Caco-2 (cell line): ENCODE results near the gene BHMT. TPM values are rescaled to one million over a fixed set of nuclear protein-coding genes. Genes with fewer than 3 reads are reported as not detected.

Experiments used
- BruUV-seq: library from RNA; stranded (reverse); fragments of 400-500 nt; replicated peaks from 2 replicates; lab custom pipeline; 2021; lab: Mats Ljungman, UMichigan
- CTCF ChIA-PET: fragments of 300-600 bp; sonication (Branson Sonifier 250); formaldehyde crosslinking; loops from one replicate; lab custom pipeline; 2022; ENCODE audit warnings: antibody characterized with exemption; lab: Charles Lee
- POLR2A ChIA-PET: fragments of 300-600 bp; sonication (Branson Sonifier 250); formaldehyde crosslinking; loops from one replicate; lab custom pipeline; 2022; ENCODE audit warnings: antibody characterized with exemption; lab: Charles Lee
- DNase-seq, 2 experiments: peaks; one replicate each; pipeline versions ENCODE4 v3.0.0 to v3.0.0-alpha.2; 2020 to 2022
- H3K27me3 ChIP-seq: replicated peaks from 2 replicates; pipeline ENCODE4 v1.6.0; 2011; ENCODE audit warnings: low read length; ENCODE audit not compliant: control insufficient read depth, insufficient read depth
- H3K36me3 ChIP-seq: 2 replicates; pipeline ENCODE4 v1.5.1; 2011; ENCODE audit warnings: low read length; ENCODE audit not compliant: control insufficient read depth, insufficient read depth
- H3K4me1 ChIP-seq: fragments of 250-450 bp; sonication (Bioruptor Pico); 2 replicates; pipeline ENCODE4 v1.5.1; 2020; ENCODE audit warnings: mild to moderate bottlenecking
- H3K4me3 ChIP-seq: 2 replicates; pipeline ENCODE4 v1.5.1; 2011; ENCODE audit warnings: low read depth, mild to moderate bottlenecking, control low read depth, low read length
- H3K9me3 ChIP-seq: fragments of 250-450 bp; sonication (Bioruptor Pico); 2 replicates; pipeline ENCODE4 v1.5.1; 2020; ENCODE audit warnings: mild to moderate bottlenecking, moderate library complexity
- H3K27ac Mint-ChIP-seq: one replicate; pipeline ENCODE4 v1.8.0; 2022; ENCODE audit warnings: mixed read lengths; ENCODE audit not compliant: unreplicated experiment
- H3K27me3 Mint-ChIP-seq: one replicate; pipeline ENCODE4 v1.8.0; 2022; ENCODE audit warnings: mixed read lengths; ENCODE audit not compliant: insufficient read depth, unreplicated experiment
- H3K36me3 Mint-ChIP-seq: one replicate; pipeline ENCODE4 v1.8.0; 2022; ENCODE audit warnings: mild to moderate bottlenecking, mixed read lengths; ENCODE audit not compliant: insufficient read depth, unreplicated experiment
- H3K4me1 Mint-ChIP-seq: one replicate; pipeline ENCODE4 v1.8.0; 2022; ENCODE audit warnings: low read depth, mixed read lengths; ENCODE audit not compliant: unreplicated experiment
- H3K4me3 Mint-ChIP-seq: one replicate; pipeline ENCODE4 v1.8.0; 2022; ENCODE audit warnings: mild to moderate bottlenecking, moderate library complexity, mixed read lengths; ENCODE audit not compliant: unreplicated experiment
- H3K9me3 Mint-ChIP-seq: one replicate; pipeline ENCODE4 v1.8.0; 2022; ENCODE audit warnings: mixed read lengths; ENCODE audit not compliant: unreplicated experiment
- intact Hi-C: fragments of 100-400 bp; cut with micrococcal nuclease; formaldehyde crosslinking; loops from one replicate; pipeline ENCODE4 v1.10.0; 2022; ENCODE audit not compliant: unreplicated experiment
- total RNA-seq: library from RNA; stranded (reverse); gene quantifications from 2 replicates; pipeline ENCODE4 v1.2.3, GENCODE V29; 2022
- TF ChIP-seq, protein P1 (sequence below), 2 experiments: fragments of 200-600 bp in 1 of 2; IDR thresholded peaks; 1 replicate in 1 of 2; 2 replicates in 1 of 2; pipeline versions ENCODE4 v1.5.1 to v1.8.0; 2011 to 2022; ENCODE audit warnings: antibody characterized with exemption in 1 of 2, control low read depth in 1 of 2, inconsistent platforms in 1 of 2, low read depth in 1 of 2, low read length in 1 of 2, mild to moderate bottlenecking in 1 of 2, moderate library complexity in 1 of 2; ENCODE audit not compliant: insufficient read depth in 1 of 2, severe bottlenecking in 1 of 2, unreplicated experiment in 1 of 2

Gene BHMT
- total RNA-seq, 1 experiment from 2014 or later, result not detected

DNA sequence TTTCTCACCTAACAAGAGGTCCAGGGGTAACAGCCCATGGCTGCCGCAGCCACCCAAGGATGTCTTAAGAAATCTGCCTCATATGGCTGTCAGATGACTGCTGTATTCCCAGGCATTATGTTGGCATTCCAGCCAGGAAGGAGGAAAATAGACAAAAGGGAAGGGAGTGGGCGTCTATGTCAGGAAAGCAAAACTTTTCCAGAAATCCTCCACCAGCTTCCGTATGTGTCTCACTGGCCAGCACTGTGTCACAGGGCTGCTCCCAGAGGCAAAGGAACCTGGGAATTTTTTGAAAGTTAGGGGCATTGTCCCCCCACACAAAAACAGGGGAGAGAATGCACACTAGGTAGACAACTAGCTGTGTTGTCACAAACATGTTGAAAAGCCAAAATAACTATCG lies 34.8 kb upstream of the BHMT start:
- no peaks in the 10 kb centered on the region for H3K4me1 Mint-ChIP-seq
- H3K4me3 ChIP-seq, result no peak overlapping the region
- H3K9me3 ChIP-seq, result no peaks in the 10 kb centered on the region
- CTCF ChIA-PET, result no interaction called here
- H3K9me3 Mint-ChIP-seq, result no peaks in the 10 kb centered on the region
- no TSS peak for BruUV-seq
- H3K27ac Mint-ChIP-seq, result no peak overlapping the region
- TF ChIP-seq, protein P1, sequence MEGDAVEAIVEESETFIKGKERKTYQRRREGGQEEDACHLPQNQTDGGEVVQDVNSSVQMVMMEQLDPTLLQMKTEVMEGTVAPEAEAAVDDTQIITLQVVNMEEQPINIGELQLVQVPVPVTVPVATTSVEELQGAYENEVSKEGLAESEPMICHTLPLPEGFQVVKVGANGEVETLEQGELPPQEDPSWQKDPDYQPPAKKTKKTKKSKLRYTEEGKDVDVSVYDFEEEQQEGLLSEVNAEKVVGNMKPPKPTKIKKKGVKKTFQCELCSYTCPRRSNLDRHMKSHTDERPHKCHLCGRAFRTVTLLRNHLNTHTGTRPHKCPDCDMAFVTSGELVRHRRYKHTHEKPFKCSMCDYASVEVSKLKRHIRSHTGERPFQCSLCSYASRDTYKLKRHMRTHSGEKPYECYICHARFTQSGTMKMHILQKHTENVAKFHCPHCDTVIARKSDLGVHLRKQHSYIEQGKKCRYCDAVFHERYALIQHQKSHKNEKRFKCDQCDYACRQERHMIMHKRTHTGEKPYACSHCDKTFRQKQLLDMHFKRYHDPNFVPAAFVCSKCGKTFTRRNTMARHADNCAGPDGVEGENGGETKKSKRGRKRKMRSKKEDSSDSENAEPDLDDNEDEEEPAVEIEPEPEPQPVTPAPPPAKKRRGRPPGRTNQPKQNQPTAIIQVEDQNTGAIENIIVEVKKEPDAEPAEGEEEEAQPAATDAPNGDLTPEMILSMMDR (IDR thresholded peaks at IDR 0.05; ENCODE audit: insufficient read depth in 1 of 2, low read depth in 1 of 2, low read length in 1 of 2, severe bottlenecking in 1 of 2, unreplicated experiment in 1 of 2), result no peak
- no peak overlapping the region for H3K4me3 Mint-ChIP-seq
- intact Hi-C loops, result no loop called here
- H3K27me3 ChIP-seq, result no peaks in the 10 kb centered on the region
- DNase-seq, result no peak
- no peaks in the 10 kb centered on the region for H3K4me1 ChIP-seq
- H3K36me3 ChIP-seq, result no peaks in the 10 kb centered on the region
- POLR2A ChIA-PET, result no interaction called here
- H3K27me3 Mint-ChIP-seq, result peaks cover 5% of the 10 kb centered on the region
- no peaks in the 10 kb centered on the region for H3K36me3 Mint-ChIP-seq

DNA sequence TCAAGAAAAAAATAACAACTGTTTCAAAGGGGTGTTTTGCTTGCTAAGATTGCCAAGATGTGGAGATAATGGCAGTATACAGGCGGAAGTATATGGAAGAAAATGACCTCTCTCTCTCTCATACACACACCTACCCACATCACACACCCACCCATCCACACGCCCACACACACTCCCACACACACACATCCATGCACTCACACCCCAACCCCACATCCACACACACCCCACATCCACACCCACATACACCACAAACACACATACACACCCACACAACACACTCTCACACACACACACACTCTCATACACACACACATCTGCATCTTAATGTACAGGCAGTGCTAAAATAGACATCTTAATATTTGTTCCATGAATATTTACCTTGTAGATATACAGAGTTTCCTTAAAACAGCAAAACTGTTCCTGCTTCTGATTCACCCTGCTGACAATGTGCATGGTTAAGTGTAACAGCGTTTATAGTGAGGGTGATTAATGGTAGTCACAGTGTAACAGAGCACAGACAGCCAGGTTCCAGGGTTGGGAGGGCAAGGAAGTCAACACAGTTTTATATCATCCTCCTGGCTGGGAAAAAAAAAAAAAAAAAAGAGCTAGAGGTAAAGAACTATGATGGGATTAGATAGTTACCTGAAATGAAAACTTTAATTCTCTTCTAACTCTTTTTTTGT lies 33.8 kb upstream of the BHMT start:
- Histone ChIP-seq H3K4me3 (no peak overlapping the region), H3K27me3 (no peaks in the 10 kb centered on the region), H3K36me3 (no peaks in the 10 kb centered on the region), H3K9me3 (no peaks in the 10 kb centered on the region), H3K4me1 (no peaks in the 10 kb centered on the region)
- no TSS peak for BruUV-seq
- CTCF ChIA-PET, result no interaction called here
- Mint-ChIP-seq H3K27ac (no peak overlapping the region), H3K36me3 (no peaks in the 10 kb centered on the region), H3K9me3 (no peaks in the 10 kb centered on the region), H3K27me3 (peaks cover 5% of the 10 kb centered on the region), H3K4me1 (no peaks in the 10 kb centered on the region), H3K4me3 (no peak overlapping the region)
- POLR2A ChIA-PET, result interaction anchor here (0.6 kb wide), 1 partner anchor 1991 kb away, joined by 6 read pairs; no protein-coding TSS in a partner anchor
- no peak for DNase-seq
- intact Hi-C loops, result no loop called here
- TF ChIP-seq, protein P1 (IDR thresholded peaks at IDR 0.05; ENCODE audit: insufficient read depth in 1 of 2, low read depth in 1 of 2, low read length in 1 of 2, severe bottlenecking in 1 of 2, unreplicated experiment in 1 of 2), result no peak

DNA sequence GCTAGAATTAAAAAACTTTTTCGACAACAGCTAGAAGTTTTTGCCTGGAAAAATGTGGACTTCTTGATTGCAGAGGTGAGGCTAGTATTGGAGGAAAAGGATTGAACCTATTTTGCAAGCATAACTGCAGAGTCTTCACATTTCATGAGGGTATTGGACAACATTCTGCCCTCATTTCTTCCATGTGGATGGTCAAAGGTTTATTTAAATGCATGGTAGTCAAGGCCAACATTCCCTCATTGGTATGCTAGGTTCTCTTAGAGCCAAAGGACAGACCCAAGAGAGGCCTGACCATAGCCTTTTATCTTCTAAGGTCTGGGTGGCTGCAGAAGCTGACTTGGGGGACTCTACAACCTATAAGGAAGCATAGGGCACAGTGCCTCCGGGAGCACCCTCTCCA lies 30.8 kb upstream of the BHMT start:
- CTCF ChIA-PET, result no interaction called here
- Mint-ChIP-seq H3K27me3 (peaks cover 5% of the 10 kb centered on the region), H3K36me3 (no peaks in the 10 kb centered on the region), H3K4me3 (no peak overlapping the region), H3K27ac (no peak overlapping the region), H3K4me1 (no peaks in the 10 kb centered on the region), H3K9me3 (no peaks in the 10 kb centered on the region)
- Histone ChIP-seq H3K4me1 (no peaks in the 10 kb centered on the region), H3K9me3 (no peaks in the 10 kb centered on the region), H3K36me3 (no peaks in the 10 kb centered on the region), H3K4me3 (no peak overlapping the region), H3K27me3 (no peaks in the 10 kb centered on the region; the same call in 1 of the 2 replicates)
- TF ChIP-seq, protein P1 (IDR thresholded peaks at IDR 0.05; ENCODE audit: insufficient read depth in 1 of 2, low read depth in 1 of 2, low read length in 1 of 2, severe bottlenecking in 1 of 2, unreplicated experiment in 1 of 2), result no peak
- DNase-seq, result no peak
- BruUV-seq, result no TSS peak
- POLR2A ChIA-PET, result no interaction called here
- intact Hi-C loops, result no loop called here
